Measurements from ENCODE around the gene RAPGEF4. TPM values are rescaled to one million over a fixed set of nuclear protein-coding genes. Genes with fewer than 3 reads are reported as not detected.

The RAPGEF4 gene
- total and polyA plus RNA-seq, 2 of the 13 experiments (the other 11 are each of a cell fraction or from before 2014, with no cell fraction given), result 0.78 to 0.91 TPM

GRCh38 chr2:172951554-172951953 is 215.9 kb downstream of the RAPGEF4 start:
- Histone ChIP-seq H3K4me3 (replicated peaks in 1 of 3; ENCODE audit: insufficient read depth in 1 of 3, low read depth in 2 of 3, low read length in 3 of 3) (no peak overlapping the region), H3K4me2 (ENCODE audit: low read depth, low read length) (no peak overlapping the region), H3K27me3 (ENCODE audit: control insufficient read depth in 1 of 2, insufficient read depth in 2 of 2, low read length in 2 of 2) (peaks cover 0 to 9% of the 10 kb centered on the region in 2 experiments; a peak in 3 of 5 replicates), H3K36me3 (replicated peaks in 1 of 2; ENCODE audit: control insufficient read depth in 1 of 2, insufficient read depth in 2 of 2, low read length in 2 of 2) (no peaks in the 10 kb centered on the region), H3K9ac (ENCODE audit: insufficient read depth, low read depth, low read length) (no peak overlapping the region), H3K9me3 (ENCODE audit: low read length) (no peaks in the 10 kb centered on the region), H3K79me2 (ENCODE audit: insufficient read depth, low read length) (no peaks in the 10 kb centered on the region), H2AFZ (ENCODE audit: low read length) (no peak overlapping the region), H3K27ac (ENCODE audit: extremely low read length, insufficient read depth, low read length) (no peak overlapping the region), H3K4me1 (ENCODE audit: insufficient read depth, low read length) (no peaks in the 10 kb centered on the region), H4K20me1 (ENCODE audit: insufficient read depth, low read length) (no peaks in the 10 kb centered on the region)
- in situ Hi-C loops (cut with HindIII; ENCODE audit: extremely low pct_ligation_motif_present, low pct_unique_long_range_greater_than_20kb) (no loop called here), intact Hi-C loops (cut with micrococcal nuclease; ENCODE audit: unreplicated experiment) (no loop called here)
- no TSS peak for BruUV-seq (replicated peaks)
- WGBS (ENCODE audit: low lambda C conversion rate), result 27% methylated on average over 2 of the region's 2 CpGs
- no peak for ATAC-seq
- TF ChIP-seq ZNF678 (CRISPR knock-in tag; IDR thresholded peaks at IDR 0.05) (no peak), KIAA2018 (CRISPR knock-in tag; IDR thresholded peaks at IDR 0.05; ENCODE audit: borderline replicate concordance) (no peak), SMAD1 (CRISPR knock-in tag; IDR thresholded peaks at IDR 0.05; ENCODE audit: borderline replicate concordance, low read depth) (no peak), MIER3 (CRISPR knock-in tag; IDR thresholded peaks at IDR 0.05; ENCODE audit: borderline replicate concordance) (no peak), ZFP36 (IDR thresholded peaks at IDR 0.05; ENCODE audit: borderline replicate concordance, low read depth, low read length, partially characterized antibody) (no peak), ZNF24 (IDR thresholded peaks at IDR 0.05) (no peak), CBX1 (IDR thresholded peaks at IDR 0.05; ENCODE audit: low read depth) (no peak), JUND (CRISPR knock-in tag; IDR thresholded peaks at IDR 0.05) (no peak), ZNF782 (CRISPR knock-in tag; IDR thresholded peaks at IDR 0.05; ENCODE audit: borderline replicate concordance) (no peak), ZNF530 (CRISPR knock-in tag; IDR thresholded peaks at IDR 0.05; ENCODE audit: low read depth) (no peak), ZFP91 (CRISPR knock-in tag; IDR thresholded peaks at IDR 0.05; ENCODE audit: borderline replicate concordance) (no peak), NFKBIZ (CRISPR knock-in tag; IDR thresholded peaks at IDR 0.05) (no peak), NFE2 (CRISPR knock-in tag; IDR thresholded peaks at IDR 0.05) (no peak), ZNF7 (CRISPR knock-in tag; IDR thresholded peaks at IDR 0.05) (no peak), ZNF510 (CRISPR knock-in tag; IDR thresholded peaks at IDR 0.05; ENCODE audit: low read depth) (no peak)
- no peak for DNase-seq (ENCODE audit: low spot score)
- ChIA-PET POLR2A (no interaction called here), CTCF (ENCODE audit: low intra/inter-chr PET ratio, low total read pairs) (no interaction called here)
- no peak for FAIRE-seq

Measured in HepG2 (cell line).